ENCODE data around the gene PADI4.
"Not testable (repeated sequence)": the region's sequence is repeated elsewhere in the genome, so short reads cannot be mapped to it uniquely, and the experiment has no call there.

The PADI4 gene

GRCh38 chr1:17403081-17403480 lies 95.1 kb downstream of the PADI4 start:
- DNase-seq, result no peak

- no peak for DNase-seq
Measured at GRCh38 chr1:17404034-17404684, 96.2 kb downstream of the PADI4 start.

GRCh38 chr1:17404820-17405219 lies 96.8 kb downstream of the PADI4 start:
- no peak for DNase-seq

- DNase-seq, result peak; percentile 68
Measured at GRCh38 chr1:17405898-17406759, 98.1 kb downstream of the PADI4 start.

- not testable (repeated sequence) for DNase-seq
Measured at GRCh38 chr1:17406760-17407475, 98.9 kb downstream of the PADI4 start.

- DNase-seq, result not testable (repeated sequence)
Measured at GRCh38 chr1:17407786-17408514, 100.0 kb downstream of the PADI4 start.

GRCh38 chr1:17409391-17409811 lies 101.4 kb downstream of the PADI4 start:
- DNase-seq, result no peak

GRCh38 chr1:17412093-17412870 lies 104.3 kb downstream of the PADI4 start:
- DNase-seq, result no peak
